Measurements from ENCODE around the gene DCPS.

GRCh38 chr11:126254819-126255218 lies 49.0 kb upstream of the DCPS start:
- TF ChIP-seq CTCF (IDR thresholded peaks at IDR 0.05; ENCODE audit: insufficient read depth, low read depth, low read length) (no peak), EZH2 (IDR thresholded peaks at IDR 0.05; ENCODE audit: insufficient read depth, low read length) (no peak)

All from astrocyte (in vitro differentiated cells and primary cell).